Measurements from ENCODE around the gene SVBP. TPM values are rescaled to one million over a fixed set of nuclear protein-coding genes. Genes with fewer than 3 reads are reported as not detected.
A peak's percentile ranks its signal among the peaks of the same experiment; 100 is the strongest.
"Not testable (repeated sequence)": the region's sequence is repeated elsewhere in the genome, so short reads cannot be mapped to it uniquely, and the experiment has no call there.

The SVBP gene, protein sequence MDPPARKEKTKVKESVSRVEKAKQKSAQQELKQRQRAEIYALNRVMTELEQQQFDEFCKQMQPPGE
- 17.0 and 20.0 TPM in 2 replicates for total RNA-seq

DNA sequence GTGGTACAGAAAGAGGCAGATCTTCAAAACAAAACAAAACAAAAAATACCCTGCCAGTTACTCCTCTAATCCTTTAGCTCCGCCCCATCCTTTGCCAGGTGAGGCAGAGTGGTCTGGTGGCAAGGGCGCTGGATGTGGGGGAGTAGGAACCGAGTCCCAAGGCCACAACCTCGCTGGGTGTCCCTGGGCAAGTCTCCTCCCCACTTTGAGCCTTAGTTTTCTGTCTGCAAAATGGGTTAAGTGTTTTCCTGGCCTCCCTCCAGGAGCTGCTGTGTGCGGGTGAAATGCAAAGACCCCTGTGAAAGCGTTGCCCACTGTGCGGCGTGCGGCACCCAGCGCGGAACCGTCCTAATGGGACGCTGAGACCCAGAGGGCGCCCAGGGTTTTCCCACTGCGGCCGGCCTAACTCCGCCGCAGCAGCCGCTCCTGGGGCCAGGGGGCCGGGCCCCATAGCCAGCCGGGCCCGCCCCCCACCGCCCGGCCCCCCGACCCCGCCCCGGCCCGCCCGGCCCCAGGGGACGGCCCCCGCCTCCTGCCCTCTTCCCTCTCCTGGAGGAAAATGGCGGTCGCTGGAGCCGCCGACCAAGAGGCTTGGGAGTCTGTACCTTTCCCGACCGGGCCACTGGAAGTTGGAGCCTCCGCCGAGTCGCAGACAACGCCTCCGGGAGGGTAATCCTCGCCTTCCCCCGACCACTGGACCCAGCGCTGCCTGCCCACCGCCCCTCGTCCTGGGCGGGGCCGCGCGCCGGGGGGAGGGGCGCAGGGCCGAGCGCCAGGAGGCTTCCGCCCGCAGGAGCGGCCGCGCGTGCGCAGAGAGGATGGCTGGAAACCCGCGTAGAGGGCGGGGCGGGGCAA, at the start of gene SVBP, which contains the start of gene ERMAP:
TSS of gene SVBP (minus strand) at position 813 of the 855 bp plus-strand sequence. CDS start 853 bp downstream, outside the sequence.
TSS of gene ERMAP (plus strand) at position 538 of the 855 bp plus-strand sequence. CDS start 13,327 bp downstream, outside the sequence.
- H3K27ac ChIP-seq (ENCODE audit: low read depth, low read length): peak within 1 kb of the TSS; percentile 89
- peak within 1 kb of the TSS; percentile 92 for H2AFZ ChIP-seq (ENCODE audit: low read length)
- H3K4me1 ChIP-seq (ENCODE audit: insufficient read depth, low read length): peaks cover 17% of the 10 kb centered on the region
- H3K4me3 ChIP-seq (ENCODE audit: insufficient read depth, low read length): peak within 1 kb of the TSS; percentile 91
- peak; percentile 98 for DNase-seq (ENCODE audit: insufficient read length, low spot score, missing footprints)
- no peaks in the 10 kb centered on the region for H4K20me1 ChIP-seq (ENCODE audit: insufficient read depth, low read length)
- H3K27me3 ChIP-seq (ENCODE audit: insufficient read depth, low read length): no peaks in the 10 kb centered on the region
- no peak for TF ChIP-seq CTCF (IDR thresholded peaks at IDR 0.05; ENCODE audit: extremely low read depth, low read depth, low read length)
- no peaks in the 10 kb centered on the region for H3K36me3 ChIP-seq (ENCODE audit: insufficient read depth, low read length)
- H3K9me3 ChIP-seq (ENCODE audit: low read depth, low read length): no peaks in the 10 kb centered on the region
- peak within 1 kb of the TSS; percentile 95 for H3K4me2 ChIP-seq (ENCODE audit: insufficient read depth, low read length)
- peaks cover 18% of the 10 kb centered on the region for H3K79me2 ChIP-seq (ENCODE audit: insufficient read depth, low read length)

- no peak for DNase-seq (ENCODE audit: insufficient read length, low spot score, missing footprints)
- Histone ChIP-seq H3K27me3 (ENCODE audit: insufficient read depth, low read length) (no peaks in the 10 kb centered on the region), H3K4me2 (ENCODE audit: insufficient read depth, low read length) (no peak overlapping the region), H3K4me3 (ENCODE audit: insufficient read depth, low read length) (no peak overlapping the region), H2AFZ (ENCODE audit: low read length) (no peak overlapping the region), H4K20me1 (ENCODE audit: insufficient read depth, low read length) (no peaks in the 10 kb centered on the region), H3K9me3 (ENCODE audit: low read depth, low read length) (no peaks in the 10 kb centered on the region), H3K27ac (ENCODE audit: low read depth, low read length) (no peak overlapping the region), H3K79me2 (ENCODE audit: insufficient read depth, low read length) (no peaks in the 10 kb centered on the region), H3K4me1 (ENCODE audit: insufficient read depth, low read length) (no peaks in the 10 kb centered on the region), H3K36me3 (ENCODE audit: insufficient read depth, low read length) (no peaks in the 10 kb centered on the region)
- TF ChIP-seq CTCF (IDR thresholded peaks at IDR 0.05; ENCODE audit: extremely low read depth, low read depth, low read length): no peak
Measured at GRCh38 chr1:42866549-42866948, 49.4 kb upstream of the SVBP start.

DNA sequence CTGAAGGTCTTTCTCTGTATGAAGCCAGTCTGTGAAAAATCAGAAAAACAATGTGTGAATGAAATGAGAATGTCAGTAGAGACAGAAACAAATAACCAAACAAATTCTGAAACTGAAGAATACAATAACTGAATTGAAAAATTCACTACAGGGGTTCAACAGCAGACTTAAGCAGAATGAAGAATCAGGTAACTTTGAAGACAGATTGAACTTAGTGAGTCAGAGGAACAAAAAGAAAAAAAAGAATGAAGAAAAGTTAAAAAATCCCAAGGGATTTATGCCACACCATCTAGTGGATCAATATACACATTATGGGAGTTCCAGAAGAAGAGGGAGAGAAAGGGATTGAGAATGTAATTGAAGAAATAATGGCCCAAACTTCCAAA, 43.8 kb upstream of the SVBP start:
- H3K27ac ChIP-seq (ENCODE audit: low read depth, low read length): no peak overlapping the region
- H3K79me2 ChIP-seq (ENCODE audit: insufficient read depth, low read length): no peaks in the 10 kb centered on the region
- no peaks in the 10 kb centered on the region for H3K36me3 ChIP-seq (ENCODE audit: insufficient read depth, low read length)
- H3K4me1 ChIP-seq (ENCODE audit: insufficient read depth, low read length): no peaks in the 10 kb centered on the region
- no peaks in the 10 kb centered on the region for H3K9me3 ChIP-seq (ENCODE audit: low read depth, low read length)
- no peak overlapping the region for H3K4me2 ChIP-seq (ENCODE audit: insufficient read depth, low read length)
- H3K27me3 ChIP-seq (ENCODE audit: insufficient read depth, low read length): peaks cover 4% of the 10 kb centered on the region
- no peak overlapping the region for H2AFZ ChIP-seq (ENCODE audit: low read length)
- no peak for DNase-seq (ENCODE audit: insufficient read length, low spot score, missing footprints)
- no peak overlapping the region for H3K4me3 ChIP-seq (ENCODE audit: insufficient read depth, low read length)
- no peak for TF ChIP-seq CTCF (IDR thresholded peaks at IDR 0.05; ENCODE audit: extremely low read depth, low read depth, low read length)
- H4K20me1 ChIP-seq (ENCODE audit: insufficient read depth, low read length): no peaks in the 10 kb centered on the region

DNA sequence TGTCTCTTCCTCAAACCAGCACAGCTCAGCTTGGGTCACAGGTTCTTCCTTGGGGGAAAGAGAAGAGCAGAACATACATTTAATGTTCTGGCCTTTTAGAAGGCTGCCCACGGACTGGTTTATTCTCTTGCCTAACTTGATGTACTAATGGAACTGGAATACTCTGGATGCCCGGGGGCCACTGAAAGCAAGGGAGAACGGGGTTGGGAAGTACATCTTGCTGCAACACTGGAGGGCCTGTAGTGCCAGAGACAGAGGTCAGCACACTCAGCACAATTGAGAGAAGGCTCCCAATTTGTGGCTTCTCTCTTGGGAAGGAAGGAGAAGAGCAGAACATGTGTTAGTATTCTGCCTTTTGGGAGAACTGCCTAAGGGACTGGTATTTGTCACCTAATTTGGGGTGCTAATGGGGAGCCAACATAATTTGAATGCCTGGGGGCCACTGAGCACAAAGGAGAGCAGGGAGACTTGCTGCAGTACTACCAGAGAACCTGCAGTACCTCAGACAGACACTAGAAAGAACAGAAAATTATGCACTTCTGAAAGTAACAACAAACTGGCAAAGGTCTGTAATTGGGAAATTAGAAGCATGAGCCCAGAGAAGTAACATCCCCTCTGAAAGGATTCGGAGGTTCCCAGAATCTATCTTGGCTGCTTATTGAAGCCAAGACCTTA, 43.3 kb upstream of the SVBP start:
- Histone ChIP-seq H3K36me3 (ENCODE audit: insufficient read depth, low read length) (no peaks in the 10 kb centered on the region), H2AFZ (ENCODE audit: low read length) (no peak overlapping the region), H3K4me1 (ENCODE audit: insufficient read depth, low read length) (no peaks in the 10 kb centered on the region), H3K79me2 (ENCODE audit: insufficient read depth, low read length) (no peaks in the 10 kb centered on the region), H3K27ac (ENCODE audit: low read depth, low read length) (no peak overlapping the region), H3K4me2 (ENCODE audit: insufficient read depth, low read length) (no peak overlapping the region), H4K20me1 (ENCODE audit: insufficient read depth, low read length) (no peaks in the 10 kb centered on the region), H3K27me3 (ENCODE audit: insufficient read depth, low read length) (peaks cover 4% of the 10 kb centered on the region), H3K9me3 (ENCODE audit: low read depth, low read length) (no peaks in the 10 kb centered on the region), H3K4me3 (ENCODE audit: insufficient read depth, low read length) (no peak overlapping the region)
- no peak for TF ChIP-seq CTCF (IDR thresholded peaks at IDR 0.05; ENCODE audit: extremely low read depth, low read depth, low read length)
- DNase-seq (ENCODE audit: insufficient read length, low spot score, missing footprints): peak; percentile 51

DNA sequence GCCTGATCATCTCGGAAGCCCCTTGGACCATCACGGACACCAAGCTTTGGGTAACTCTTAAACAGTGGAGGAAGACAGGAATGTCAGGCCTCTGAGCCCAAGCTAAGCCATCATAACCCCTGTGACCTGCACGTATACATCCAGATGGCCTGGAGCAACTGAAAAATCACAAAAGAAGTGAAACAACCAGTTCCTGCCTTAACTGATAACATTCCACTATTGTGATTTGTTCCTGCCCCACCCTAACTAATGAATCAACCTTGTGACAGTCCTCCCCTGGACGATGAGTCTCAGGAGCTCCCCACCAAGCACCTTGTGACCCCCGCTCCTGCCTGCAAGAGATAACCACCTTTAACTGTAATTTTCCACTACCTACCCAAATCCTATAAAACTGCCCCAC, 42.2 kb upstream of the SVBP start:
- H3K4me2 ChIP-seq (ENCODE audit: insufficient read depth, low read length); H2AFZ ChIP-seq (ENCODE audit: low read length); H3K79me2 ChIP-seq (ENCODE audit: insufficient read depth, low read length); H4K20me1 ChIP-seq (ENCODE audit: insufficient read depth, low read length); H3K4me3 ChIP-seq (ENCODE audit: insufficient read depth, low read length); H3K27ac ChIP-seq (ENCODE audit: low read depth, low read length); H3K4me1 ChIP-seq (ENCODE audit: insufficient read depth, low read length); H3K27me3 ChIP-seq (ENCODE audit: insufficient read depth, low read length); DNase-seq (ENCODE audit: insufficient read length, low spot score, missing footprints); H3K9me3 ChIP-seq (ENCODE audit: low read depth, low read length); H3K36me3 ChIP-seq (ENCODE audit: insufficient read depth, low read length): not testable (repeated sequence)

All from osteoblast (primary cell).